HG03342 (cell line): Measurements from ENCODE around the gene USP12.
"Not testable (repeated sequence)": the region's sequence is repeated elsewhere in the genome, so short reads cannot be mapped to it uniquely, and the experiment has no call there.

Source experiments
- ATAC-seq: cut with Tn5 transposase; IDR thresholded peaks from one replicate; pipeline ENCODE4 v1.9.1; 2021; ENCODE audit warnings: mild to moderate bottlenecking, moderate library complexity; ENCODE audit not compliant: unreplicated experiment

The USP12 gene

DNA sequence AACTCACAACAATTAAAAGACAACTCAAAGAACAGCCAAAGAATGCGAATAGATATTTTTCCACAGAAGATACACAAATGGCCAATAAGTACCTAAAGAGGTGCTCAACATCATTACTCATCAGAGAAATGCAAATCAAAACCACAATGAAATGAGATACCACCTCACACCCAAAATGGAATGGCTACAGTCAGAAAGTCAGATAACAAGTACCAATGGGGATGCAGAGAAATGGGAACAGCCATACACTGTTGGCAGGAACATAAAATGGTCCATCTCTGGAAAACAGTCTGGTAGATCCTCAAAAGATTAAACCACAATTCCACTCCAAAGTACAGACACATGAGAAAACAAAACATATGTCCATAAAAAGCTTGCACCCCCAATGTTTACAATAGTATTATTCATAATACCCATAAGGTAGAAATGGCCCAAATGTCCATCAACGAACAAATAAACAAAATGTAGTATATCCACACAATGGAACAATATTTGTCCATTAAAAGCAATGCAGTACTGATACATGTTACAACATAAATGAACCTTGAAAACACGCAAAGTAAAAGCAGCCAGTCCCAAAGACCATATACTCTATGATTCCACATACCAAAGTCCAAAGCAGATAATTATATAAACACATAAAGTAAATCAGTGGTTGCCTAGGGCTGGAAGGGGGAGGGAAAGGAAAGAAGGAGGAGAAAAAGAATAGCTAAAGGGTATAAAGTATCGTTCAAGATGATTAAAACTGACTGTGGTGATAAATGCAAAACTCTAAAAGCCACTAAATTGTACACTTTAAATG, 19.6 kb downstream of the USP12 start:
- ATAC-seq, result no peak

DNA sequence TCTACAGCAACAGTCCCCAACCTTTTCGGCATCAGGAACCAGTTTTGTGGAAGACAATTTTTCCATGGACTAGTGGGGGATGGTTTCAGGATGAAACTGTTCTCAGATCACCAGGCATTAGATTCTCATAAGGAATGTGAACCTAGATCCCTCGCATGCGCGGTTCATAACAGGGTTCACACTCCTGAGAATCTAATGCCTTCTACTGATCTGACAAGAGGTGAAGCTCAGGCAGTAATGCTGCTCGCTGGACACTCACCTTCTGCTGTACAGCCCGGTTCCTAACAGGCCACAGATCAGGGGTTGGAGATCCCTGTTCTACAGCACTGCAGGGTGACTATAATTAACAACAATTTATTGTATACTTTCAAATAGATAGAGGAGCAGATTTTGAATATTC, 21.9 kb downstream of the USP12 start:
- ATAC-seq, result no peak

DNA sequence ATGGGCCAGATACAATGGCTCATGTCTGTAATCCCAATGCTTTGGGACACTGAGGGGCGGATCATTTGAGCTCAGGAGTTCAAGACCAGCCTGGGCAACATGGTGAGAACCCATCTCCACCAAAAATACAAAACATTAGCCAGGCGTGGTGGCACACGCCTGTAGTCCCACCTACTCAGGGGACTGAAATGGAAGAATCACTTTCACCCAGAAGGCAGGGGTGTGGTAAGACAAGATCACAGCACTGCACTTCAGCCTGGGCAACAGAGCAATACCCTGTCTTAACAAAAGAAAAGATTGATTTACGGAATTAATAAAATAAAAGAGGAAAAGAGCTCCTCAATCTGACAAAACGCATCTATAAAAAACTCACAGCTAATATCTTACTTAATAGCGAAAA, 22.7 kb downstream of the USP12 start:
- no peak for ATAC-seq

- peak; percentile 62 for ATAC-seq
Observed at GRCh38 chr13:27147530-27148170, 24.0 kb downstream of the USP12 start.

- no peak for ATAC-seq
Observed at GRCh38 chr13:27141746-27142145, 29.9 kb downstream of the USP12 start.

DNA sequence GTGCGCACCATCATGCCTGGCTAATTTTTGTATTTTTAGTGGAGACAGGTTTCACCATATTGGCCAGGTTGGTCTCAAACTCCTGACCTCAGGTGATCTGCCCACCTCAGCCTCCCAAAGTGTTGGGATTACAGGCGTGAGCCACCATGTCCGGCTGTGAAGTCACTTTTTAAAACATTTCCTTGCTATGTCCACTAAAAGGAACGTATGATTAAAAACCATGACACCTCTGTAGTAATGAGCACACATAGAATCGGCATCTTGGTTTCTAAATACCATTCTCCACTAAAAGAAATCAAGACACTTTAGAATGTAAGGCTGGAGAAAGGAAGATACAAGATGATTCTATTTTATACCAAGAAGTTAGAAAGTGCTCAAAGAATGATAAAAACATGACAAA, 30.5 kb downstream of the USP12 start:
- not testable (repeated sequence) for ATAC-seq

DNA sequence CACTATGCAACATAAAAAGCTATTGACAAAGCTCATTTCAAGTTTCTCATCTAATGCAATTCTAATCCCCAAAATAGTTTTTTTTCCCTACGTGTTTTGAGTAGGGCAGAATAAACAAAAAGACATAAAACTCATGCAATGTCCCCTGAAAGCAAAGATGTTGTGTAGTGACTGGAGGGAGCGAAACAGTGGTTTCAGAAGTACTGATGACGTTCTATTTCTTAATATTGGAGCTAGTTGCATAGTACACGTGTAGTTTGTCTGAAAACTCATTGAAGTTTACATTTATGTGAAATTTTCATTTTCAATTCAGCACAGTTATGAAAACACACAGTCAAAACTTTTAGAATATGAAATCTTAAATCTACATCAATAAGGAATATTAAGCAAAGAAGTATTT, 31.6 kb downstream of the USP12 start:
- ATAC-seq, result no peak

DNA sequence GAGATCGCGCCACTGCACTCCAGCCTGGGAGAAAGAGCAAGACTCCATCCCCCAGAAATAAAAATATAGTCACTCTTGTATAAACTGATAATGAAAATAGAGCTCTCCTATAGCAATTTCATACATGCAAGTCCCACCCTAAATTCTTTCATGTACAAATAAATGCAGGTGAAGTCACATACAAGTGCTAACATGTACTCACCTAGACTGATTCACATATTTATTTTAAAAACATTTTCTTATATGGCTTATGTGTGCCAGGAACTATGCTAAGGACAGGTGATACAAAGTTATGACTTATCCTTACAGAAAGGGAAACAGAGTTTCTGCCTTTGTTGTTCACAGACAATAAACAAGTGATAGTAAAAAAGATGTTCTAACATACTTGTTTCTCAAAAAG, 32.0 kb downstream of the USP12 start:
- ATAC-seq, result no peak

- no peak for ATAC-seq
Observed at GRCh38 chr13:27138457-27139093, 33.0 kb downstream of the USP12 start.

GRCh38 chr13:27137759-27138158, 33.9 kb downstream of the USP12 start:
- ATAC-seq, result no peak

DNA sequence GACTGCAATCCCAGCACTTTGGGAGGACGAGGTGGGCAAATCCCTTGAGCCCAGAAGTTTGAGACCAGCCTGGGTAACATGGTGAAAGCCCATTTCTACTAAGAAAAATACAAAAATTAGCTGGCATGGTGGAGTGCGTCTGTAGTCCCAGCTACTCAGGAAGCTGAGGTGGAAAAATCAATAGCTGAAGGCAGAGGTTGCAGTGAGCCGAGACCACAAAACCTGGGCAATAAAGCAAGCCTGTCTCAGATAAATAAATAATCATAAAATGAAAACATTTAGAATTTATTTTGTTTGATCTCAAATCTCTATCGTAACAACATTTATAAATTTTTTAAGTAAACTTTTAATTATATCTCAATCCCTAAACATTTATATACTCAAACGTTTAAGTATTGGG, 36.6 kb downstream of the USP12 start:
- ATAC-seq, result no peak

- no peak for ATAC-seq
Observed at GRCh38 chr13:27133889-27134288, 37.7 kb downstream of the USP12 start.

DNA sequence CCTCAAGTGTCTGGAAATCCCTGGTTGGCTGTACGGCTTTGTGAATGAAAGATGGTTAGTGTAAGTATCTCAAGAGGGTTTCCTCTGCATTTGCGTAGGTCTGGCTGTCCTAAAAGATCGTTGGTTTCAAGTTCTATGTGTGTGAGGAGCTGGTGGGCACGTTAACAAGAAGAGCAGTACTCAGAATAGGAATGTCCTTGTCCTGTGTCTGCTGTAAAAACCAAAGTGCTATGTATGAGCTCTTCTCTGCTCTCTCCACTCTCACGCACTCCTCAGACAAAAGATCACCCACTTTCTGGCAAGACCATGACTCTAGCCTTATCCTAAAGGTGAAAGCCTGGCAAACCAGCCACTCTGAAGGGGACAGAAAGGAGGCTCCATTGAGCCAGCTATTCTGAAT, 39.1 kb downstream of the USP12 start:
- ATAC-seq, result no peak

DNA sequence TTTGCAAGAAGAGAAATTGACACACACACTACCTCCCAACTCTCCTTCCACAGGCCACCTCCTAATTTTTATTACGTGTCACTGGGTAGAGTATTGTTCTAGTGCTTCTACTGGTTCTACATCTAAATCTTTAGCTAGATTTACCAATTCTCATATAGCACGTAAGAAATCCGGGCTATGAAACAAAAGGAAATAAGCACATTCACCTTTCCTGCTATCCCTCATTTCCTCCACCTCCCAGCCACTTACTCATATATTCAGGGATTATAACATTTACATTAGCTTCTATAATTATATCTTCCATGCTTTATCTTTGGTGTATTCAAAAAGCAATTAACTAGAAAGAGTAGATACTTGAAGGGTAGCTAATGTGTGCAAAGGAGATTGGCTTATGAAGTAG, 39.7 kb downstream of the USP12 start:
- no peak for ATAC-seq

- peak; percentile 85 for ATAC-seq
Observed at GRCh38 chr13:27130979-27131623, 40.5 kb downstream of the USP12 start.

GRCh38 chr13:27130223-27130978, 41.2 kb downstream of the USP12 start:
- ATAC-seq, result no peak

GRCh38 chr13:27128825-27129627, 42.6 kb downstream of the USP12 start:
- ATAC-seq, result no peak

DNA sequence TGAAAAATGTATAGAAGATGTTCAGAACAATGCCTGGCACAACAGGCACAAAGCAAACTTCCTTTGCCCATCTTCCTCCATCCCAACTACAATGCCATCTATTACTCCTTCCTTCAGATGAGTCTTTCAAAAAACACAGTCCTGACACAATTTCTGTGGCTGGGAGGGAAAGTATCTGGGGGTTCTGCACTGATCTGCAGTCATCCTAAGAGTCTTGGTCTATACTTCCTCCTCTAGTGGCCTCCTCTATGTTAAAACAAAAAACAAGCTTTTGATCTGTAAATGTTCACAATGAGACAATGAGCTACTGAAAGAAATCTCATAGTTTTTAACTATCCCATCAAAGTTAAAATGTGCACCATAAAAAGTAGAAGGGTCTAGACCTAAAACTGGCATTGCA, 44.8 kb downstream of the USP12 start:
- ATAC-seq, result no peak

DNA sequence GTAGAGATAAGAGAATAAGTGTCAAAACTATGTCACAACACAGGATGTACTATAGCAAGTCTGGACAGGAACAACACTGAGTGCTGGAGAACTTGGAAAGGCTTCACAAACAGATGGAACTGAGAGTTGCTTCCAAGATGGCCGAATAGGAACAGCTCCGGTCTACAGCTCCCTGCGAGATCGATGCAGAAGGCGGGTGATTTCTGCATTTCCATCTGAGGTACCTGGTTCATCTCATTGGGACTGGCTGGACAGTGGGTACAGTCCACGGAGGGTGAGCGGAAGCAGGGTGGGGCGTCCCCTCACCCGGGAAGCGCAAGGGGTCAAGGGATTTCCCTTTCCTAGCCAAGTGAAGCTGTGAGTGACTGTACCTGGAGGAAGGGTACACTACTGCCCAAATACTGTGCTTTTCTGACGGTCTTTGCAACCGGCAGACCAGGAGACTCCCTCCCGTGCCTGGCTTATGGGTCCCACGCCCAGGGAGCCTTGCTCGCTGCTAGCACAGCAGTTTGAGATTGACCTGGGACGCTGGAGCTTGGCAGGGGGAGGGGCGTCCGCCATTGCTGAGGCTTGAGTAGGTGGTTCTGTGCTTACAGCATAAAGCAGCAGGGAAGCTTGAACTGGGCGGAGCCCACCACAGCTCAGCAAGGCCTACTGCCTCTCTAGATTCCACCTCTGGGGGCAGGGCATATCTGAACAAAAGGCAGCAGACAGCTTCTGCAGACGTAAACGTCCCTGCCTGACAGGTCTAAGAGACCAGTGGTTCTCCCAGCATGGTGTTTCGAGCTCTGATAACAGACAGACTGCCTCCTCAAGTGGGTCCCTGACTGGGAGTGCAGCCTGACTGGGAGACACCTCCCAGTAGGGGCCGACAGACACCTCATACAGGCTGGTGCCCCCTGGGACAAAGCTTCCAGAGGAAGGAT, 46.0 kb downstream of the USP12 start:
- no peak for ATAC-seq
